DOHH2 (cell line): ENCODE data around the gene SLC12A8.

Experiments
- H3F3A ChIP-seq: fragments of 200-600 bp; sonication (generic), shearing (Covaris generic); 2 replicates; pipeline ENCODE4 v1.6.0; 2016; ENCODE audit warnings: antibody characterized with exemption, mild to moderate bottlenecking; ENCODE audit not compliant: control insufficient read depth, insufficient read depth
- H3K27ac ChIP-seq: fragments of 200-600 bp; sonication (generic); 2 replicates; pipeline ENCODE4 v1.5.1; 2014; ENCODE audit warnings: low read depth, mild to moderate bottlenecking, low read length, moderate library complexity
- H3K27me3 ChIP-seq: fragments of 200-600 bp; sonication (generic); 2 replicates; pipeline ENCODE4 v1.6.1; 2014; ENCODE audit warnings: mild to moderate bottlenecking, low read length, mixed read lengths; ENCODE audit not compliant: control insufficient read depth
- H3K36me3 ChIP-seq: fragments of 200-600 bp; sonication (generic); 2 replicates; pipeline ENCODE4 v1.6.1; 2014; ENCODE audit warnings: mild to moderate bottlenecking, low read length, moderate library complexity, mixed read lengths; ENCODE audit not compliant: control insufficient read depth
- H3K4me1 ChIP-seq: fragments of 200-600 bp; sonication (generic); 2 replicates; pipeline ENCODE4 v1.6.1; 2014; ENCODE audit warnings: mild to moderate bottlenecking, low read length, mixed read lengths; ENCODE audit not compliant: control insufficient read depth
- H3K4me2 ChIP-seq: fragments of 200-600 bp; sonication (generic); 2 replicates; pipeline ENCODE4 v1.6.0; 2014; ENCODE audit warnings: mild to moderate bottlenecking, low read length, moderate library complexity
- H3K4me3 ChIP-seq: fragments of 200-600 bp; sonication (generic); 2 replicates; pipeline ENCODE4 v1.5.1; 2014; ENCODE audit warnings: mild to moderate bottlenecking, low read length, mixed read lengths
- H3K79me2 ChIP-seq: fragments of 200-600 bp; sonication (generic); 2 replicates; pipeline ENCODE4 v1.6.1; 2014; ENCODE audit warnings: mild to moderate bottlenecking, low read length, mixed read lengths; ENCODE audit not compliant: control insufficient read depth
- H3K9me2 ChIP-seq: fragments of 200-600 bp; sonication (generic); replicated peaks from 2 replicates; pipeline ENCODE4 v1.6.1; 2014; ENCODE audit warnings: mild to moderate bottlenecking, low read length, mixed read lengths; ENCODE audit not compliant: control insufficient read depth
- H3K9me3 ChIP-seq: fragments of 200-600 bp; sonication (generic); 2 replicates; pipeline ENCODE4 v1.6.1; 2014; ENCODE audit warnings: antibody characterized with exemption, low read length, mixed read lengths; ENCODE audit not compliant: control insufficient read depth, insufficient read depth
- H4K20me1 ChIP-seq: fragments of 200-600 bp; sonication (generic); 2 replicates; pipeline ENCODE4 v1.6.0; 2014; ENCODE audit warnings: low read depth, mild to moderate bottlenecking, antibody characterized with exemption, low read length, moderate library complexity; ENCODE audit not compliant: control insufficient read depth, insufficient read depth
- CTCF ChIP-seq: fragments of 200-600 bp; sonication (generic); IDR thresholded peaks from one replicate; pipeline ENCODE4 v1.5.1; 2014; ENCODE audit warnings: antibody characterized with exemption, mild to moderate bottlenecking, low read depth, low read length; ENCODE audit not compliant: poor library complexity, severe bottlenecking
- EZH2phosphoT487 ChIP-seq: fragments of 200-600 bp; sonication (generic); IDR thresholded peaks from 2 replicates; pipeline ENCODE4 v1.6.1; 2017; ENCODE audit warnings: borderline replicate concordance, mild to moderate bottlenecking, antibody characterized with exemption, low read length, moderate library complexity, mixed read lengths

Gene SLC12A8

DNA sequence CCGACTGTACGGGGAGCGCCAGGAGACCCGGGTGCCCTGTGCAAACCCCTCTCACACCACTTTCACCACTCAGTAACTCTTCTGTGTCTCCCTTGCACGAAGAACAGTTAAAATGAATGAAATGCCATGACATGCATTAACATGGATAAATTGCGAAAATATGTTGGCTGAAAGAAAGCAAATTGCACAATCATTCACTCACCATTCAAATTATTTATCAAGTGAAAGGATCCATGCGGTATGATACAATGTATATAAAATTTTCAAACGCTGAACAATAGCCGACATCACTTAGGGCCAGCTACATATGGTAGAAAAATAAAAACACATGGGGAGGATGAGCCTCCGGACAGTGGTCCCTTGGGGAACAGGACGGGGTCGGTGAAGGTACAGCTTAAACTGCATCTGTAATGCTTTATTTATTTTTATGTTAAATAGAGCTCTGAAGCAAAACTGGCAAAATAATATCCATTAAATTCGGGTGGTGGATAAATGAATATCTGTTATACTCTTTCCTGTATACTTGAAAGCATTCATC lies 45.9 kb downstream of the SLC12A8 start:
- H3K9me3 ChIP-seq, result no peaks in the 10 kb centered on the region
- H3K79me2 ChIP-seq, result no peaks in the 10 kb centered on the region
- H4K20me1 ChIP-seq, result no peaks in the 10 kb centered on the region
- no peaks in the 10 kb centered on the region for H3K4me1 ChIP-seq
- no peaks in the 10 kb centered on the region for H3K36me3 ChIP-seq
- TF ChIP-seq EZH2phosphoT487 (no peak), CTCF (no peak)
- H3K9me2 ChIP-seq, result no peaks in the 10 kb centered on the region
- H3K27me3 ChIP-seq, result 0 out of 2 replicates have a peak, but pooled peaks cover 3% of the 10 kb centered on the region
- H3K4me3 ChIP-seq, result no peak overlapping the region
- H3K27ac ChIP-seq, result no peak overlapping the region
- H3K4me2 ChIP-seq, result no peak overlapping the region
- H3F3A ChIP-seq, result no peaks in the 10 kb centered on the region

- Histone ChIP-seq H4K20me1 (no peaks in the 10 kb centered on the region), H3K9me2 (no peaks in the 10 kb centered on the region)
- no peak for TF ChIP-seq CTCF
- TF ChIP-seq EZH2phosphoT487, result no peak
Observed at GRCh38 chr3:125165948-125166553, 46.5 kb downstream of the SLC12A8 start.

GRCh38 chr3:125165189-125165947 lies 47.2 kb downstream of the SLC12A8 start:
- Histone ChIP-seq H3K36me3 (no peaks in the 10 kb centered on the region), H4K20me1 (no peaks in the 10 kb centered on the region), H3K9me3 (no peaks in the 10 kb centered on the region), H3K4me3 (no peak overlapping the region), H3K4me2 (no peak overlapping the region), H3K27me3 (0 out of 2 replicates have a peak, but pooled peaks cover 3% of the 10 kb centered on the region), H3K4me1 (no peaks in the 10 kb centered on the region), H3K27ac (no peak overlapping the region), H3F3A (no peaks in the 10 kb centered on the region), H3K79me2 (no peaks in the 10 kb centered on the region), H3K9me2 (no peaks in the 10 kb centered on the region)
- TF ChIP-seq CTCF (peak; percentile 41), EZH2phosphoT487 (no peak)

More at GRCh38 chr3:125165948-125166553, 46.5 kb downstream of the SLC12A8 start:
- Histone ChIP-seq H3K27ac (no peak overlapping the region), H3K36me3 (no peaks in the 10 kb centered on the region), H3K4me1 (no peaks in the 10 kb centered on the region), H3K79me2 (no peaks in the 10 kb centered on the region), H3K4me3 (no peak overlapping the region), H3F3A (no peaks in the 10 kb centered on the region), H3K27me3 (0 out of 2 replicates have a peak, but pooled peaks cover 3% of the 10 kb centered on the region), H3K9me3 (no peaks in the 10 kb centered on the region), H3K4me2 (no peak overlapping the region)
